ENCODE results near the gene THAP12.

Gene THAP12

DNA sequence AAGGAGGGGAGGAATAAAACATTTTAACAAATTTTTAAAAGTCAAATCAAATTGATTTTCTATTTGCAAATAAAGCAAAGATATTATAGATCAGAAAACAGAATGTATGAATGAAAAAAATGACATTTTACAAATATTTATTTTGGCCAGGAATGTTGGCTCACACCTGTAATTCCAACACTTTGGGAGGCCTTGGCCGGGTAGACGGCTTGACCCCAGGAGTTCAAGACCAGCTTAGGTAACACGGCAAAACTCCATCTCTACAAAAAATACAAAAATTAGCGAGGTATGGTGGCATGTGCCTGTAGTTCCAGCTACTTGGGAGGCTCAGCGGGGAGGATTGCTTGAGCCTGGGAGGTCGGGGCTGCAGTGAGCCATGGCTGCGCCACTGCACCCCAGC lies 18.2 kb downstream of the THAP12 start:
- Mint-ChIP-seq H3K27ac (no peak overlapping the region), H3K27me3 (no peaks in the 10 kb centered on the region), H3K36me3 (peaks cover 17% of the 10 kb centered on the region), H3K4me1 (peaks cover 6% of the 10 kb centered on the region), H3K9me3 (no peaks in the 10 kb centered on the region), H3K4me3 (no peak overlapping the region)
- CTCF ChIA-PET = no interaction called here
- no peak for DNase-seq

DNA sequence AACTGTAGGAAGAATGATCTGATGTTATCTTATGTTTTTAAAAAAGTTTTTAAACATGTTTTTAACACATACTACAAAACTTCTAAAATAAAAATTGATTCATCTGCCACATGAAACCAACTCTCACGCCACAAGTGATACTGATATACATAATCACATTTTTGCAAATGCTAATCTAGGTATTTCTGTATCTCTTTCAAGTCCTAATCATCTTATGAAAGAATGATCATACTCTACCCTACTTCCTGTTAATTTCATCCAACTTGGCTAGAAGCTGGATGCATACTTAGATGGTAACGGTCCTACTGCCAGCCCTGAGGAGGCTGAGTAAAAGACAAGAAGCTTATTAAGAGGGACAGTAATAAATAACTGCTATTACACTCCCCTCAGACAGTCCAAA lies 19.2 kb downstream of the THAP12 start:
- CTCF ChIA-PET = no interaction called here
- Mint-ChIP-seq H3K27ac (no peak overlapping the region), H3K27me3 (no peaks in the 10 kb centered on the region), H3K9me3 (no peaks in the 10 kb centered on the region), H3K4me1 (peaks cover 6% of the 10 kb centered on the region), H3K36me3 (peaks cover 23% of the 10 kb centered on the region), H3K4me3 (no peak overlapping the region)
- DNase-seq = no peak

DNA sequence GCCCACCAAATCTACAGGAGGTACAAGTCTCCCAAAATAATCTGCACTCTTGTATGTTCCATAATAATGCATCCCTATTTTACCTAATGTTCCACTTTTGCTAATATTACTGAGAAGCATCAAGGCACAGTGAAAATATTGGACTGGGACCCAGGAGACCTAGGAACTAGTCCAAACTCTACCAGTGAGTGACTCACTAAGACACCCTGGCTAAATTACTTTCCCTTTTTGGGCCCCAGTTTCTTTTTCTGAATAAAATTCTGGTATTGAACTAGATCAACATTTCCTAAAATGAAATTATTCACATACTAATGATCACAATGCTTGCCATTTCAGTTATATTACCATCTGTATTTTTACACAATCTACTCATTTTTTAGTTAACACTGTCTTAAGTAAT lies 19.6 kb downstream of the THAP12 start:
- Mint-ChIP-seq H3K36me3 (peaks cover 23% of the 10 kb centered on the region), H3K4me3 (no peak overlapping the region), H3K4me1 (peaks cover 6% of the 10 kb centered on the region), H3K9me3 (no peaks in the 10 kb centered on the region), H3K27me3 (no peaks in the 10 kb centered on the region), H3K27ac (no peak overlapping the region)
- CTCF ChIA-PET = no interaction called here
- DNase-seq = no peak

DNA sequence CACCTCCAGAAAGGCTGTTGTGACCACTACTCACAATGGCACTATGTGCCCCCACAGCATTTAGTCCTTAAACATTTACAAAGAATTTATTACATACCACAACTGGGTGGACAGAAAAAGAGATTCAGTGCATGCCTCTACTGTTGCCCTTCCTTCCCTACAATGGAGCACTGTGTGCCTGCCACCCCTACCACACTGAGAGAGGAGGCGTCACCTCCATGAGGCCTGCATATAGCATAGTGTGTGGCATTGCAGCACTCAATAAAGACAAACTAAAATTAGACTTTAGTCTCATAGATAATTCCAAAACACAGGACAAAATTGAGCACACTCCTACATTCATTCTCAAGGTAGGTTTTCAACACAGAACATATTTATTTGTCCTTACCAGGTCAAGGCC lies 25.8 kb downstream of the THAP12 start:
- Mint-ChIP-seq H3K9me3 (peaks cover 8% of the 10 kb centered on the region), H3K36me3 (peaks cover 66% of the 10 kb centered on the region), H3K27ac (no peak overlapping the region), H3K4me3 (no peak overlapping the region), H3K27me3 (no peaks in the 10 kb centered on the region), H3K4me1 (no peaks in the 10 kb centered on the region)
- no peak for DNase-seq
- CTCF ChIA-PET = no interaction called here

DNA sequence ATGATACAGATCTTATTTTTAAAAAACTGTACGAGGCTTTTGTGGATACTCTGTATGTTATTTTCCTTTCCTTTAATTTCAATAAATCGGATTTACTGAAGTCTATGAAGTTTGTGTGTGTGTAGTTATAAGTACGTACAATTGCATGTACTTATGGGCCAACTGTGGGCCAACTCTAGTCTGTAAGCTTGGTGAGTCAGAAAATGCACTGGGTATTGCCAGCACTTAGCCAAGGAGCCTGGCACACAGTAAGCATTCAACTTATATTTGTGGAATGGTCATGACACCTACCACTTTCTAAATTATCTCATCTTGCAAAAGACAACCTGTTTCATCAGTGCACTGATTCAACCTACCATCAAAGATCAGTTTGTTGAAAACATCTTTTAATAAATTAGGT lies 32.6 kb downstream of the THAP12 start:
- Mint-ChIP-seq H3K4me1 (no peaks in the 10 kb centered on the region), H3K27me3 (no peaks in the 10 kb centered on the region), H3K36me3 (peaks cover 34% of the 10 kb centered on the region), H3K9me3 (no peaks in the 10 kb centered on the region), H3K27ac (no peak overlapping the region), H3K4me3 (no peak overlapping the region)
- CTCF ChIA-PET = no interaction called here
- DNase-seq = no peak

DNA sequence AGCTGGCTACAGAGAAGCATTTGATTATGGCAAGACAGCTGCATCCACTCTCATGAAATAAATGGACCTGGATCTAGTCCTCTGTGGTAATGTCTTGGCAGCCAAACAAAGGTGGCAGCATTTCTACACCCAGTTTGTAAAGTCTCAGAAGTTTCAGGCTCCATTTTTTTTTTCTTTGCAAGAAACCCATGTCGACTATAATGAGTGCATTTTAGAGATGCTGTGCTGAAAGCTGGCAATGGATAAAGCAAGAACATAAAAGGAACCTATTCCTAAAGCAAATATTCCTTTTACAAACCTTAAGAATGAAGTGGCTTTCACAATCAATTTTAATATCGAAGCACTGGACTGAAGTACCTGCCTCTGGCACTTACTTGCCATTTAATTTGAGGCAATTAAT lies 33.5 kb downstream of the THAP12 start:
- H3K36me3 Mint-ChIP-seq = peaks cover 25% of the 10 kb centered on the region
- DNase-seq = no peak
- H3K4me3 Mint-ChIP-seq = no peak overlapping the region
- H3K27me3 Mint-ChIP-seq = no peaks in the 10 kb centered on the region
- H3K9me3 Mint-ChIP-seq = no peaks in the 10 kb centered on the region
- CTCF ChIA-PET = no interaction called here
- H3K27ac Mint-ChIP-seq = no peak overlapping the region
- no peaks in the 10 kb centered on the region for H3K4me1 Mint-ChIP-seq

DNA sequence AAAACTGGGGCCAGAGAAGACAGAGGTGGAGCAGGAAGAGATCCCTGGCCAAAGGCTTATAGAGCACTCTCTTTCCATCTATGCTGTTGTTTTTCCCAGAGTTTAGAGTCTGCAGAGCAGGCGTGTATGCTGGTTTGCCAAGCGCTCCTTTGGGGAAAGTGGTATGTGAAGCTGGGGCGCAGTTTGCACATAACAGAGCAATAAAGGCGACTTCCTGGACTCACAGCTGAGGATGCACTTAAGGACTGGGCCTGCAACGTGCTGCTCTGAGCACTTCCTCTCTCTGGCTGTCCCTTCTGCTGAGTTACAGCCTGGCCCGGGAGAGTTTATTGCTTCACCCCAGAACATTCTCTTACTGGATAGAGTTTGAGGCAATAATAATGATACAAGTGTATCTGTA lies 41.7 kb downstream of the THAP12 start:
- H3K9me3 Mint-ChIP-seq = peaks cover 22% of the 10 kb centered on the region
- no peak for DNase-seq
- no peak overlapping the region for H3K27ac Mint-ChIP-seq
- no peak overlapping the region for H3K4me3 Mint-ChIP-seq
- H3K36me3 Mint-ChIP-seq = peaks cover 4% of the 10 kb centered on the region
- peaks cover 8% of the 10 kb centered on the region for H3K4me1 Mint-ChIP-seq
- peaks cover 6% of the 10 kb centered on the region for H3K27me3 Mint-ChIP-seq
- CTCF ChIA-PET = no interaction called here

DNA sequence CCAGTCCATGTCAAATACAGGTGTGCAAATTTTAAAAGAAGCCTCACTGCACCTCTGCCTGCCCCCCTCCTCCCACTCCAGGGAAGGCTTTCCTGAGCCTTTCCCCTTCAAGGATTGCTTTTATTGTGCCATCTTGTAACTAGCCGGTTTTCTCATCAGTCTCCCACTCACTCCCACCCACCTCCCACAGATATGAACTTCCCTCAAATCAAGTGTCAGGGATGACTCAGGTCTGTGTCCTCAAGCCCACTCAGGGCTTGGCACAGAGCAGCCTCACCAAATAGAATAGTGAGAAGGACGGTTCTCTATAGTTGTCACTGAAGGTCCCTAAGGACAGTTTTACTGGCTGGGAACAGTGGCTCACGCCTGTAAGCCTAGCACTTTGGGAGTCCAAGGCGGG lies 43.0 kb downstream of the THAP12 start:
- Mint-ChIP-seq H3K36me3 (peaks cover 6% of the 10 kb centered on the region), H3K27me3 (peaks cover 6% of the 10 kb centered on the region), H3K27ac (no peak overlapping the region), H3K4me1 (peaks cover 8% of the 10 kb centered on the region), H3K9me3 (peaks cover 27% of the 10 kb centered on the region), H3K4me3 (no peak overlapping the region)
- DNase-seq = no peak
- CTCF ChIA-PET = no interaction called here

DNA sequence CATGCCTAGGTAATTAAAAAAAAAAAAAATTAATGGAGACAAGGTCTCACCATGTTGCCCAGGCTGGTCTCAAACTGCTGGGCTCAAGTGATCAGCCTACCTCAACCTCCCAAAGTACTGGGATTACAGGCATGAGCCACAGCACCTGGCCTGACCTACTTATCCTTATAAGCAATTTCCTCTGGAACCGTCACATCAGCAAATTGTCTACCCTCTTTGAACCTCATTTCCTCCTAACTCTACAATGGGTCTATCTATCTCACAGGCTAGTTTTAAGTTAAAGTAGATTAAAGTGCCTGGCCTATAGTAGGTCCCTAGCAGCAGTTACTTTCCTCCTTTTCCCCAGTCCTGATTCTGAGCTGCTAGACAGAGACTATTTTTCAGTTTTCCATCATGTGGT lies 43.5 kb downstream of the THAP12 start:
- peaks cover 8% of the 10 kb centered on the region for H3K4me1 Mint-ChIP-seq
- peaks cover 6% of the 10 kb centered on the region for H3K27me3 Mint-ChIP-seq
- DNase-seq = no peak
- no peak overlapping the region for H3K4me3 Mint-ChIP-seq
- no peak overlapping the region for H3K27ac Mint-ChIP-seq
- peaks cover 6% of the 10 kb centered on the region for H3K36me3 Mint-ChIP-seq
- CTCF ChIA-PET = no interaction called here
- H3K9me3 Mint-ChIP-seq = peaks cover 27% of the 10 kb centered on the region

DNA sequence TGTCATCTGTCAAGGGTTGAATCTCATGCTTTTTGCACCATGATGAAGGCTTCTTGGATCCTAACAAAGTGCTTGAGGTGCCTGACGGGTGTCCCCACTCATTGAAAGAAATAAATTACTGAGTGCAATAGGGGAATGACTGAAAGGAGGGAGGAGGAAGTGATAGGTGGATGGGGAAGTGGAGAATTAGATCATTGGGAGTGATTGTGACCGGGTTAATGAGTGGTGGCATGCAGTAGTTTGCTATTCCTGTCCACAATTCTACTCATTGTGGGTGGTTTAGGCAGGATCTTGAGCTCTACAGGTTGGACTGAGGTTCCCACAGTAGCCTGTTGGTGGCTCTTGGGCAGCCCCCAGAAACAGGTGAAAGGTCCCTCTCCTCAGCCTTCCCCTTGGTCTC lies 44.3 kb downstream of the THAP12 start:
- CTCF ChIA-PET = no interaction called here
- H3K27me3 Mint-ChIP-seq = peaks cover 4% of the 10 kb centered on the region
- H3K27ac Mint-ChIP-seq = no peak overlapping the region
- peaks cover 27% of the 10 kb centered on the region for H3K9me3 Mint-ChIP-seq
- peaks cover 6% of the 10 kb centered on the region for H3K36me3 Mint-ChIP-seq
- H3K4me3 Mint-ChIP-seq = no peak overlapping the region
- no peak for DNase-seq
- H3K4me1 Mint-ChIP-seq = peaks cover 8% of the 10 kb centered on the region

DNA sequence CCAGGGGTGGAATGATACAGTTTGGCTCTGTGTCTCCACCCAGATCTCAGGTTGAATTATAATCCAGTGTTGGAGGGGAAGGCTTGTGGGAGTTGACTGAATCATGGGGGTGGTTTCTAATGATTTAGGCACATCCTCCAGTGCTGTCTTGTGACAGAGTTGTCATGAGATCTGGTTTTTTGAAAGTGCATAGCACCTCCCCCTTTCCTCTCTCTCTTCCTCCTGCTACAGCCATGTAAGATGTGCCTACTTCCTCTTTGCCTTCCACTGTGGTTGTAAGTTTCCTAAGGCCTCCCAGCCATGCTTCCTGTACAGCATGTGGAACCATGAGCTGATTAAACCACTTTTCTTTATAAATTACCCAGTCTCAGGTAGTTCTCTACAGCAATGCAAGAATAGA lies 45.1 kb downstream of the THAP12 start:
- no peak overlapping the region for H3K4me3 Mint-ChIP-seq
- CTCF ChIA-PET = no interaction called here
- H3K36me3 Mint-ChIP-seq = peaks cover 6% of the 10 kb centered on the region
- peaks cover 8% of the 10 kb centered on the region for H3K4me1 Mint-ChIP-seq
- no peak for DNase-seq
- H3K27ac Mint-ChIP-seq = no peak overlapping the region
- H3K9me3 Mint-ChIP-seq = peaks cover 27% of the 10 kb centered on the region
- no peaks in the 10 kb centered on the region for H3K27me3 Mint-ChIP-seq

DNA sequence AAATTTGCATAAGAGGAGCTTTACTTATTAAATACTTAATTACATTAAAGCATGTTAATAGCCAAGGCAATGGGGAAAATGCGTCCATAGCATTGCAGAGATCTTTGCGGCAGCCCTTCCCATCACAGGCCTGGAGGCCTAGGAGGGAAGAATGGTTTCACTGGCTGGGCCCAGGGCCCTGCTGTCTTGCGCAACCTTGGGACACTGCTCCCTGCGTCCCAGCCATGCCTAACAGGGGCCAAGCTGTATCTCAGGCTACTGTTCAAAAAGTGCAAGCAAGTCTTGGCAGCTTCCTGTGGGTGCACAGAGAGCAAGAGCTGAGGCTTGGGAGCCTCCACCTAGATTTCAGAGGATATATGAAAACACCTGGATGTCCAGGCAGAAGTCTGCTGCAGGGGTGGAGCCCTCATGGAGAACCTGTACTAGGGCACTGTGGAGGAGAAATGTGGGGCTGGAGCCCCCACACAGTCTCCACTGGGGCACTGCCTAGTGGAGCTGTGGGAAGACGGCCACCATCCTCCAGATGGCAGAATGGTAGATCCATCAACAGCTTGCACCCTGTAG lies 46.0 kb downstream of the THAP12 start:
- peaks cover 8% of the 10 kb centered on the region for H3K4me1 Mint-ChIP-seq
- H3K4me3 Mint-ChIP-seq = no peak overlapping the region
- H3K36me3 Mint-ChIP-seq = peaks cover 6% of the 10 kb centered on the region
- DNase-seq = no peak
- CTCF ChIA-PET = no interaction called here
- H3K27ac Mint-ChIP-seq = no peak overlapping the region
- H3K9me3 Mint-ChIP-seq = peaks cover 27% of the 10 kb centered on the region
- no peaks in the 10 kb centered on the region for H3K27me3 Mint-ChIP-seq

DNA sequence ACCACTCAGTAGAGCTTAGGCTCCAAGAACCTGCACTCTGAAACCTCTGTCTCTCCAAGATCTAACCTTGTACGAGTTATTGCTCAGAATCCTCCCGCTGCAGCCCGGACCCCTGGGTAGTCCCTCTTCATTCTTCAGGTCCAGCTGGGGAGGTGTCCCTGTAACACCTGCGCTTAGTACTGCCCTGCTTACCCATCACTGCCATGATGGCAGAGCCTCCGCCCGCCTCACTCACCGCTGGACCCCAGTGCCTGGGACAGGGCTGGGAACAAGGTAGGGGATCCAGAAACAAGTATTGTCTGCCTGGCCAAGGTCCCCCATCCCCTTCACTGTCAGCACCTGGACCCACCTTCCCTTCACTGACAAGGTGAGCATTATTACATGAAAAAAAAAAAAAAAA lies 50.3 kb downstream of the THAP12 start:
- no peaks in the 10 kb centered on the region for H3K4me1 Mint-ChIP-seq
- H3K27me3 Mint-ChIP-seq = peaks cover 20% of the 10 kb centered on the region
- H3K36me3 Mint-ChIP-seq = peaks cover 5% of the 10 kb centered on the region
- CTCF ChIA-PET = no interaction called here
- peaks cover 18% of the 10 kb centered on the region for H3K9me3 Mint-ChIP-seq
- H3K4me3 Mint-ChIP-seq = no peak overlapping the region
- no peak overlapping the region for H3K27ac Mint-ChIP-seq
- DNase-seq = no peak

DNA sequence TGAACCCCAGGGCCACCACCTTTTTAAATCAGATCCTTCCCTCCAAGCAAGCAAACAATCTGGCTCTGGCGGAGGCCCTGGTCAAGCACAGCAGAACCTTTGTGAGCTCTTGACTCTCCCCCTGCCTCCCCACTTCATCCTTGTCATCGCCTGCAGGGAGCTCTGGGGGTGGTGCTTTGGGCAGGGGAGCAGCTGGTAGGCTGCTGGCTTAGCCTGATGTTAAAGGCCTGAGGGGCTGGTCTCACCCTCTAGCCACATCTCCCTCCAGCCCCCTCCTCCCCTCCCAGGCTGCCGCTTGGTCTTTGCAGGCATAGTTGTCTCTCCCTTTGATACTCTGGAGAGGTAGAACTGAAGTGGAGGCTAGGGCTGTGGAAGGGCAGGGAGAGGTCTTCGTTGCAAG lies 50.9 kb downstream of the THAP12 start:
- CTCF ChIA-PET = no interaction called here
- no peaks in the 10 kb centered on the region for H3K4me1 Mint-ChIP-seq
- peaks cover 12% of the 10 kb centered on the region for H3K9me3 Mint-ChIP-seq
- H3K4me3 Mint-ChIP-seq = no peak overlapping the region
- peaks cover 20% of the 10 kb centered on the region for H3K27me3 Mint-ChIP-seq
- DNase-seq = no peak
- no peak overlapping the region for H3K27ac Mint-ChIP-seq
- H3K36me3 Mint-ChIP-seq = peaks cover 3% of the 10 kb centered on the region

DNA sequence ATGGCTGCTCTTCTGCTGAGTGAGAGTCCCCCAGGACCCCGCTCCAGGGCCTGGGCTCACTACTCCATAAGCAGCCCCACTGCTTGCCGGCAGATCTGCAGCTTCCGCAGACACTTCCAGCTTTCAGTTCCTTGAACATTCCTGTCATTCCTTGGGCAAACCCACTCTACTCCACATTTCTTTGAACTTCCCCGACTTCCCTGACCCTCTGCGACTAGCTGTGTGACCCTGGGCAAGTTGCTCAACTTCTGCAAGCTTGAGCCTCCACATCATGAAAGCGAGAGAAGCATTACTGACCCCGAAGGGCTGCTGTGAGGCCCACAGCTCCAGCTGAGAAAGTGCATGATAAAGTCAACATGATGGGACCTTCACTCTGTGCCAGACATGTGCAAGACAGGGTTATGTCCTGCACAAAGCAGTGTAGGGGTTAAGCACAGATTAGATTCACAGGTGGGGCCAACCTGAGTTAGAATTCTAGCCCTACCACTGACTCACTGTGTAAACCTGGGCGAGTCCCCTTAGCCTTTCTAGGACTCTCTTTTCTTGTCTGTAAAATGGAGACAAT lies 51.8 kb downstream of the THAP12 start:
- no peaks in the 10 kb centered on the region for H3K4me1 Mint-ChIP-seq
- peaks cover 4% of the 10 kb centered on the region for H3K9me3 Mint-ChIP-seq
- peaks cover 21% of the 10 kb centered on the region for H3K27me3 Mint-ChIP-seq
- no peak overlapping the region for H3K4me3 Mint-ChIP-seq
- DNase-seq = no peak
- H3K27ac Mint-ChIP-seq = no peak overlapping the region
- H3K36me3 Mint-ChIP-seq = peaks cover 2% of the 10 kb centered on the region
- CTCF ChIA-PET = no interaction called here

All from activated naive CD4-positive, alpha-beta T cell treated with anti-CD3 and anti-CD28 coated beads, Interleukin-2, amount 10 ng/mL, durations not matched to agents 7 days and 5 days (primary cell).